Cerebellar nuclear complex (tissue), 1 donor: ENCODE data around the gene ZC3H12C.
"Not testable (repeated sequence)": the region's sequence is repeated elsewhere in the genome, so short reads cannot be mapped to it uniquely, and the experiment has no call there.

Source experiments
- DNase-seq, 2 experiments: peaks; one replicate each; lab custom pipeline; 2025; lab: John Stamatoyannopoulos, UW

The ZC3H12C gene

DNA sequence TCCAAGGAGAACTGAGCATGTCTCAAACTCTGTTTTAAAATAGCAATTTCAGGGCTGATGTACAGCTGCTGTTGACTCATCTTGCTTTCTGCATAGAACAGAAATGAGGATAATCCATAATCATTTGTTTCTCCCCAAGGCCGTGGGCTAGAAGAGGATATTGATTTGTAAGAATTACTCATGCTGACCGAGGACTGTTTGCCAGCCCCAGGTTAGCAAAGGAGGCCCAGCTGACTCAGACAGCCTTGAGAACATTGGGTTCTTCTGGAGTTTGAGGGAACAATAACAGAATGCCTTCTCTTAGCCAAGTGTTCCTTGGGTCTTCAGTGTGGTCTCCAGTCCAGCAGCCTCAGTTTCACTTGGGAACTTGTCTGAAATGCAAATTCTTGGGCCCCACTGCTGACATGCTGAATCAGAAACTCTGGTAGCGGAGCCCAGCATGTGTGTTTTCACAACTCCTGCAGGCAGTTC, 92.0 kb downstream of the ZC3H12C start:
- no peak for DNase-seq

DNA sequence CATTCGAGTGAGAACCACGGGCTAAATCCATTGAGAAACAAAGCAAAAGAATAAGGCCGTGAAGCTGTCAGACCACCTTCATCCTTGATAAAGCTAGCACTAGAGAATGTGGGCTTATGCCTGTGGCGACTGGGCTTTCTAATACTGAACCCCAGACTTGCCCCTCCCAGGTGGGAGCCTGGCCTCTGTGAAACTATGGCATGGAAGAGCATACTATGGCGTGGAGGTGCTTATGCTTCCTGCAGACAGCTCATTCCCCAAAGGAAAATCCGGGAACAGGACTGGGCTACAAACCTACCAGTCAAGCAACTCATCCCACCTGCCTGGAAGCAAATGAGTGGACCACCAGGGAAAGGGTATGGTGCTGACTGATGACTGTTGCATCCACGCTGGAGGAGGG, 92.4 kb downstream of the ZC3H12C start:
- no peak for DNase-seq

DNA sequence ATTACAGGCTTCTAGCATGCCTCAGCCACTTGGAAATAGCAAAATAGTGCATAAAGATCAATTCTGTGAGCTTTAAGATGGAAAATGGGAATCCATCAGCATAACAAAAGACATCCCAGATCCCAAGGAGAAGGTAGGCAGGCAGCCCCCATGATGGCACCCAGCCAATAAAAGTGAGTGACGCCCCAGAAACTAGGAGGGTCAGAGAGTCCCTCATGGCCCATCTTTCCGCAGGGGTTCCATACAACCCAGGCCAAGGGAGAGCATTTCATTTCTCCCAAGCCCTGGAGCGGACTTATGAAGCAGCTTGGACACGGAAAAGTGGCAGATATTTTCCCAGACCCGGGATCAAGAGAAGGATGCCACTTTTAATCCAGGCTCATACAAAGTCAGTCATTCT, 93.3 kb downstream of the ZC3H12C start:
- DNase-seq: no peak

DNA sequence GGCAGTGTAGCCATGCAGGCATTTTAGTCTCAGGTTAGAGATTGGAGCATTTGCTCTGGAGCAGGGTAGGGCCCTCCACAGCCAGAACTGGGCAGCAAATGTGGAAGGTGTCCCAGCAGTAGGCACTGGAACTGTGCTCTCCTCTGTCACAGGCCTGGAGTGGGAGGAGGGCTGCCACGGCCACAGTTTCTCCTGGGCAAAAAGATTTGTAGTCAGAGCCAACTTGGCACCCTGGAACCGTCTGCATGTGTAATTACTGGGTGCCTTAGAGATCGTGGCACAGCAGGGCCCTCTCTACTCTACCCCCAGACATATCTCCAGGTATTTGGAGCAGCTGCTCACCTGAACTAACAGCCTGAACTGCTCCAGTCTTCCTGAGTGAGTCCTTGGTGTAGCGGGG, 93.7 kb downstream of the ZC3H12C start:
- DNase-seq: no peak

DNA sequence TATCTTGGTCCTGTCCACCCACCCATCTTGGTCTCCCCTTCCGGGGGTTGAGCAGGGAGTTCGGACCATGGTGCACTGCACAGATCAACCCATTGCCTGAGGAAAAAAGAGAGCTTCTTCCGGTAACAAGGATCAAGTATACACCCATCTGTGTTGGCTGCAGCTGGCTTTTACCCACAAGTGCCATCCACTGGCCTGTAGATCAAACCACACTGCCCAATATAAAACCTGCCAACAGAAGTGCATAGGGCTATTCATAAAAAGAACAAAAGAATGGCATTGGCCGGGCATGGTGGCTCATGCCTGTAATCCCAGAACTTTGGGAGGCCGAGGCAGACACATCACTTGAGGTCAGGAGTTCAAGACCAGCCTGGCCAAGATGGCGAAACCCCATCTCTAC, 94.5 kb downstream of the ZC3H12C start:
- DNase-seq: no peak

DNA sequence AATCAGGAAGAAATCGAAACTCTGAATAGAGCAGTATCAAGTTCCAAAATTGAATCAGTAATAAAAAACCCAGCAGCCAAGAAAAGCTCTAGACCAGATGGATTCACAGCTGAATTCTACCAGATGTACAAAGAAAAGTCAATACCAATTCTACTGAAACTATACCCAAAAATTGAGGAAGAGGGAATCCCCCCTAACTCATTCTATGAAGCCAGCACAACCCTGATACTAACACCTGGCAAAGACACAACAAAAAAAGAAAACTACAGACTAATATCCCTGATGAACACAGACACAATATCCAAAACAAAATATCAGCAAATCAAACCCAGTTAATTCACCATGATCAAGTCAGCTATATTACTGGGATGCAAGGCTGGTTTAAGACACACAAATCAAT, 97.7 kb downstream of the ZC3H12C start:
- DNase-seq: no peak

DNA sequence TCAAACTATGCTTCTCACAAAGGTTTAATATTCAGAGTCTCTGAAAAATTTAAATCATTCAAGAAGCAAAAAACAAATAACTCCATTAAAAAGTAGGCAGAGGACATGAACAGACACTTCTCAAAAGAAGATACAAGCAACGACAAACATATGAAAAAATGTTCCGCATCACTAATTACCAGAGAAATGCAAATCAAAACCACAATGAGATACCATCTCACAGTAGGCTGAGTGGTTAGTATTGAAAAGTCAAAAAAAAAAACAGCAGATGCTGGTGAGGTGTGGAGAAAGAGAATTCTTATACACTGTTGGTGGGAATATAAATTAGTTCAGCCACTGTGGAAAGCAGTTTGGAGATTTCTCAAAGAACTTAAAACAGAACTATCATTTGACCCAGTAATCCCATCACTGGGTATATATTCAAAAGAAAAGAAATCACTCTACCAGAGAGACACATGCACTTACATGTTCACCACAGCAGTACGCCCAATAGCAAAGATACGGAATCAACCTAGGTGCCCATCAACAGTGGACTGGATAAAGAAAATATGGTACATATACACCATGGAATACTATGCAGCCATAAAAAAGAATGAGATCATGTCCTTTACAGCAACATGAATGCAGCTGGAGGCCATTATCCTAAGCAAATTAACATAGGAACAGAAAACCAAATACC, 99.6 kb downstream of the ZC3H12C start:
- not testable (repeated sequence) for DNase-seq

DNA sequence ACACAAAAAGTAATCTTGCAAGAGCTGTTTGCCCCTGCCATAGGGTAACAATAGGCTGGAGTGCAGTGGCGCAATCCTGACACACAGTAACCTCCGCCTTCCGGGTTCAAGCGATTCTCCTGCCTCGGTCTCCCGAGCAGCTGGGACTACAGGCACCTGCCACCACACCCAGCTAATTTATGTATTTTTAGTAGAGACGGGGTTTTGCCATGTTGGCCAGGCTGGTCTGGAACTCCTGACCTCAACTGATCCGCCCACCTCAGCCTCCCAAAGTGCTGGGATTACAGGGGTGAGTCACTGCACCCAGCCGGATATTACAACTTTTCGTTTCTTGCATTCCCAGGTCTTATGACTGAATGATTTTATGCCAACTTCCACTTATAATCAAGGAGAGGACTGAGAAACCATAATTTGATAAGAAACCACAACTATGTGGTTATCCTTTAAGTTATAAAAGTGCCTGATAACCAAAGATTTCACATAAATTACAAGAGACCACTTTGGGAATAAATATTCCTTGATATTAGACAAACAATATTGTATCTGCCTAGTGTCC, 101.1 kb downstream of the ZC3H12C start:
- not testable (repeated sequence) for DNase-seq

DNA sequence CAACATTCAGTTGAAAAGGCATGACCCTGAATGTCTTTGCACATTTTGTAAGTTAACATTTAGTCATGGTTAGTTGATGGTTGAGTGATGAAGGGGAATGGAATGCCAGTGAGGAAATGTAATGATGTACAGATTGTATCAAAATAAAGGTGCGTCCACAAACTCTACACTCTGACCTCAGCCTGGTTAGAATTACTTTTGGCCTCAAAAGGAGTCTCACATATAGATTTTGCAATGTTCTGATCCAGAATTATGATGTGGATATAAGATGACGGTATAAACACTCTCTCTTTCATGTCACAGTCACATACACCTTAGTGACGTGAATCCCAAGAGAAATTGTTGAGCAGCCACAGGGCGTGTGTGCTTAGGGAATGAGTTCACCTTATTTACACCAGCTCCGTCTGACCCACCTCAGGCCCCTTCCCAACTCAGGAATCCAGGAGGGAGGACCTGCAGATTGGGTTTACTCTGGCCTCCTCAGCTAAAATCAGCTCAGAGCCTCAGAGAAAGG, 103.1 kb downstream of the ZC3H12C start:
- no peak for DNase-seq

DNA sequence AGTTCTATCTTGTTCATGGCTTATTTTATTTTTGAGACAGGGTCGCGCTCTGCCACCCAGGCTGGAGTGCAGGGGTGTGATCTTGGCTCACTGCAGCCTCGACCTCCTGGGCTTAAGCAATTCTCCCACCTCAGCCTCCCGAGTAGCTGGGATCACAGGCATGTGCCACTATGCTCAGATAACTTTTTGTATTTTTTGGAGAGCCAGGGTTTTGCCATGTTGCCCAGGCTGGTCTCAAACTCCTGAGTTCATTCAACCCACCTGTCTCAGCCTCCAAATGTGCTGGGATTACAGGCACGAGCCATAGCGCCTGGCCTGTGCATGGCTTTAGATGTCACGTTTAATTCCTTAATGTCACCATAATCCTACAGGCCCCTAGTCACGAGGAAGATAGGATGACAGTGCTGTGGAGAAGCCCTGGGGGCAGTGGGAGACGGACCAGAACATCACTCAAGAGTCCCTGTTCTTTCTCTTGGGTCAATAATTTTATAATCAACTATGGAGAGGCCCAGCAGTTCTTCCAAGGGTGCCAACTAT, 103.8 kb downstream of the ZC3H12C start:
- DNase-seq: no peak

DNA sequence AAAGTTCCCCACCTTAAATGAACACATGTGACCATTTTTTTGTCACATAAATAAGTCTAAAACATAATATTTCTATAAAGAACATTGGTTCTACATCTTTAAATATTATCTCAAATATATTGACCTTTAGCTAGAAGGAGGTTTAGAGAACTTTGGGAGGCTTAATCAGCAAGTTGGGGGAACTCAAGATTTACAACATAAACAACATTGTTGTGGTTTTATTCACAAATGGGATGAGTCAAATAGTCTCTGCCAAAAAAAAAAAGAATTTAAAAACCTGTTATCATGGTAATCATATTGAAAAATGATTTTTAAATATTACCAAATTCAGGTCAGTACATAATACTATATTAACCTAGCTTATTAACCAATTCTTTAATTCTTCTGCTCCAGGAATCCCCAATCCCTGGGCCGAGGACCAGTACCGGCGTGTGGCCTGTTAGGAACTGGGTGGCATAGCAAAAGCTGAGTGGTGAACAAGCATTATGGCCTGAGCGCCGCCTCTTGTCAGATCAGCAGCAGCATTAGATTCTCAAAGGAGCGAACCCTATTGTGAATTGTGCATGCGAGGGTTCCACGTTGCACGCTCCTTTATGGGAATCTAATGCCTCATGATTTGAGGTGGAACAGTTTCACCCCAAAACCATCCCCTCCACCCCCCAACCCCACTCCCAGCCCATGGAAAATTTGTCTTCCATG, 105.0 kb downstream of the ZC3H12C start:
- no peak for DNase-seq

DNA sequence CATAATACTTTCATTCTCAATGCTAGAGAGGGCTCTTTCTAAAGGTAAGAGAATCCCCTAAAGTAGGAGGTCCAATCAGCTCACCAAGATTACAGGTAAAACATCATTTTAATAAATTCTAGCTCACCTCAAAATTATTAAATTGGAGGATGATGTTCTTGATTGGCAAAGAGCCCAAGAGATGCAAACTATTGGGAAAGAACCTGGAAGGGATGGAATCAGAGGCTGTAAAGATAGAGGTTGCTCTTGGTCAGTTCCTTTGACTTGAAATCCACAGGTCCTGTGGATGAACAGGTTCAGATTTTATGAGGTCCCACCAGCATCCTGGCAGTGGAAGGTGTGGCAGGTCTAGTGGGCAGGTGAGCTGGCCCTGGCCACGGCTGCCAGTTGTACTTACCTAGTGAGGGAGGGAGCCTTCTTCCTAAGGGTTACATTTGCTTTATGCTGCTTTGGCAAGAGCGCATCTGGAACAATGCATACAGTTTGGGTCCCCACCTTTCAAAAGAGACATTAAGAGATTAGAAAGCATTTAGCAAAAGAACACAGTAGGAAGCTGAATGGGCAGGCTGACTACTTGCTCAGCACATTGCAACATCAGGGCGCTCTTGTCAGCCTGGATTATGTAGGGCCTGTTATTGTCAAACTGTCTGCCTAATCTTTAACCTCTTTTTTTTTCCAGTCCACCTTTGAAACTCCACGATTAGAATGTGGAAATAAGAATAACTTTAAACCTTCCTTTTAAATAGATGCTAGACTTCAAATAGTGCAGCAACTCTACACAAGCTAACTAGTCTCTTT, 106.2 kb downstream of the ZC3H12C start:
- no peak for DNase-seq

DNA sequence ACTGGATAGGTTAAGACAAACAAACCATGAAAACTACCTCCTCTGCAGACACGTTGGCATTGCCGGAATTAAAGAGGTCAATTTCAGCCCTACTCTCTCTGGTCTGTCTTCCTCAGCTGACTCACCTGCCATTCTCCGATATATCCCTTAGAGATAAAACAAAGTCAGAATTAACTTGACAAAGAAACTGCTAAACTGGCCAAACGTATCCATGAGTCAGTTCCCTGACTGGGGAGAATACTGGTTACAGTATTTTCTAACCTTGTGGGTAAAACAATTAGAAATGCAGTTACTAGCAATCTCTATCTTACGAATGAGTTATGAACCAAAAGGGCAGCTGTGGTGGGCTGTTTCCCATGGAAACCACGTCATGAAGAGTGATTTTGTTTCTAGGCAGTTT, 107.0 kb downstream of the ZC3H12C start:
- DNase-seq: no peak

DNA sequence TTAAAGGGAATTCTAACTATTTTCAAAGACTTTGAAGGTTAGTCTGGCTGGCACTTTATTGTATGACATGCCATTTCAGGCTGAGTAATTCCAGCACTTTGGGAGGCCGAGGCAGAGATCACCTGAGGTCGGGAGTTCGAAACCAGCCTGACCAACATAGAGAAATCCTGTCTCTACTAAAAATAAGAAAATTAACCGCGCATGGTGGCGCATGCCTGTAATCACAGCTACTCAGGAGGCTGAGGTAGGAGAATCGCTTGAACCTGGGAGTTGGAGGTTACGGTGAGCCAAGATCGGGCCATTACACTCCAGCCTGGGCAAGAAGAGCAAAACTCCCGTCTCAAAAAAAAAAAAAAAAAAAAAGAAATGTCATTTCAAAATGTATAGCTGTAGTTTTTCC, 107.6 kb downstream of the ZC3H12C start:
- DNase-seq: no peak

DNA sequence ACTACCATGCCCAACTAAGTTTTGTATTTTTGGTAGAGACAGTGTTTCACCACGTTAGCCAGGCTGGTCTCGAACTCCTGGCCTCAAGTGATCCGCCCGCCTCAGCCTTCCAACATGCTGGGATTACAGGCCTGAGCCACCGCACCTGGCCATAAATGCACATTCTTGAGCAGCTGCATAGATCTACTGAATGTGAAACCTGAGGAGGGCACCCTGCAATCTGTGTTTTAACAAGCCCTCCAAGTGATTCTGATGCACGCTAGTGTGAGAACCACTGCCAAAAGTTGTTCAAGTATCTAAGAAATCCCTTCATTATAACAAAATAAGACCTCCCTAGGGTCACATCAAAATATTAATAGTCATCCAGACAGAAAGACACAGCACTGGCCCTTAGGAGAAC, 113.9 kb downstream of the ZC3H12C start:
- no peak for DNase-seq

DNA sequence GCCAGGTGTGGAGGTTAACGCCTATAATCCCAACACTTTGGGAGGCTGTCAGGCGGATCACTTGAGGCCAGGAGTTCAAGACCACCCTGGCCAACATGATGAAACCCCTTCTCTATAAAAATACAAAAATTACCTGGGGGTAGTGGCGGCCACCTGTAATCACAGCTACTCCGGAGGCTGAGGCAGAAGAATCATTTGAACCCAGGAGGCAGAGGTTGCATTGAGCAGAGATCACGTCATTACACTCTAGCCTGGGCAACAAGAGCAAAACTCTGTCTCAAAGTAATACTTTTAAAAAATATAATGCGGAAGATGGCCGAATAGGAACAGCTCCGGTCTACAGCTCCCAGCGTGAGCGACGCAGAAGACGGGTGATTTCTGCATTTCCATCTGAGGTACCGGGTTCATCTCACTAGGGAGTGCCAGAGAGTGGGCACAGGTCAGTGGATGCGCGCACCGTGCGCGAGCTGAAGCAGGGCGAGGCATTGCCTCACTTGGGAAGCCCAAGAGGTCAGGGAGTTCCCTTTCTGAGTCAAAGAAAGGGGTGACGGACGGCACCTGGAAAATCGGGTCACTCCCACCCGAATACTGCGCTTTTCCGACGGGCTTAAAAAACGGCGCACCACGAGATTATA, 115.6 kb downstream of the ZC3H12C start:
- DNase-seq: not testable (repeated sequence)

DNA sequence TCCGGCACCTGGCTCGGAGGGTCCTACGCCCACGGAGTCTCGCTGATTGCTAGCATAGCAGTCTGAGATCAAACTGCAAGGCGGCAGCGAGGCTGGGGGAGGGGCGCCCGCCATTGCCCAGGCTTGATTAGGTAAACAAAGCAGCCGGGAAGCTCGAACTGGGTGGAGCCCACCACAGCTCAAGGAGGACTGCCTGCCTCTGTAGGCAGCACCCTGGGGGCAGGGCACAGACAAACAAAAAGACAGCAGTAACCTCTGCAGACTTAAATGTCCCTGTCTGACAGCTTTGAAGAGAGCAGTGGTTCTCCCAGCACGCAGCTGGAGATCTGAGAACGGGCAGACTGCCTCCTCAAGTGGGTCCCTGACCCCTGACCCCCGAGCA, 116.1 kb downstream of the ZC3H12C start:
- DNase-seq: not testable (repeated sequence)

DNA sequence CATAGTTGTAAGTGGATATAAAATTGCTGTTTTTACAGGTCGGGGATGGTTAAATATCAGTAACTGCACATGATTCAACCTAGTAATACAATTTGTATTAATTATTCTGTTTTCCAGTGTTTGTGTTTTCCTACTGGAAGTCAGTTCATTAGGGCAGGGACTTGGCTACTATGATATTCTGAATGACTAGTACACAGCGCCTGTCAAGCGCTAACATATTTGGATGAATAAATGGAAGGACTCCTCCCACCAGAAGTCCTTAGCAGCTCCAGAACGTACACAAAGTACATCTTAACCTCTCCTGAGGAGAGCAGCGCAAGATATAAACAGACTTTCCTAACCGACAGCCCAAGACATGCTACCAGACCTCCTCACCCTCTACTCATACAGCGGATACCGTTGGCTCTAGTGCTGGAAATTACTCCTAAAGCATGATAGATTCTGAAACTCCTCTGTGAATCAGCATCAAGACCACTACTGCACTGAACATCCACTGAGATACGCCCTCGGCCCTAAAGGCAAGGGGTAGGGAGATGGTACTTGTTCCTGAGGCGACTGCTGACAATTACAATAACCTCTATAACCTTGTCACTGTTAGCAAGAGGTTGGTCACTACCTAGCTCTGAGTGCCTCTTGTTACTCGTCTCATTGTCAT, 124.2 kb downstream of the ZC3H12C start:
- DNase-seq: no peak

DNA sequence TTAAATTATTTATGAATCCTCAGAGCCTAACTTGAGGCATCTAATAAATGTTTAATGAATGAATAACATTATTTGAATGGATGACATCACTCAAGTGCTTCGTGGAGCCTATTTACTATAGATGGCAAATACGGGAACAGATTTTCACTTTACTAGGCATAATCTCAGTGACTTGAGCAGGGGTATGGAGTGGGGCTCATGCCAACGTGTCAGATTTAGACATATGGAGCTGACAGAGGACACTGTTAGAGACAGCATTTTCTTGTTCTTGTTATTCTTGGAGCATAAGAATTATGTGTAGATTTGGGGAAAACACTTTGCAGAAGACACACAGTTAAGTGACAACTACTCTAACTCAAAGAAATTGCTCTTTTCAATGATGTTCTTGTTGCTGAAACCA, 124.7 kb downstream of the ZC3H12C start:
- DNase-seq: no peak

DNA sequence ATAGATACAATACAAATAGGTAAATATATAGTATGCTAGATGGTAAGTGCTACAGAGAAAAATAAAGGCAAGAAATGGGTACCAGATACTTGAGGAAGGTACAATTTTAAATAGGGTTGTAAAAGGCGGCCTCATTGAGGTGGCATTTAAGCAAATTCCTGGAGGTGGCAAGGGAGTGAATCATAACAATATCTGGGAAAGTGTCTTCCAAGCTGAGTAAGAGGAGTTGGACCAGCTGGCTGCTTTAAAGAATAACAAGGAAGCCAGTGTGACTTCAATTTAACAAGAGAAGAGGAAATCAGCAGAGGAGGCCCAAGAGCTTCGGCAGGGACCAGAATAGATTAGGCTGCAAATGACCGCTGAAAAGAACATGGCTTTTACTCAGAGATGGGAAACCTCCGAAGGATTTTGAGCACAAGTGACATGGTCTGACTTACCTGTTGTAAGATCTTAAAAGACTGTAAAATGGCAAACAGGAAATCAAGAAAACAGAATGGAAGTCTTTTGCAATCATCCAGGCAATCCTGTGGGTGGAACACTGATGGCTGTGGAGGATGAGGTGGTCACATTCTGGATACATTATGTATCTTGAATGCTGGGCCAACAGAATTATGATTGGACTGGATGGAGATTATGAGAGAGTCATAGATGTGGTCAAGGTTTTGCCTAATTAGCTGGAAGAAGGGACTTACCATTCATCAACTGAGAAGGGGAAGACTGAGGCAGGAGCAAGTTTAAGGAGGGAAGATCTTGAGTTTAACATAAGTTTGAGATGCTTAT, 126.0 kb downstream of the ZC3H12C start:
- no peak for DNase-seq
